NB4 (cell line): ENCODE data around the gene NUDT1.

Source experiments
- MYC ChIP-seq: IDR thresholded peaks from 2 replicates; pipeline ENCODE4 v1.6.1; 2011; ENCODE audit warnings: low read depth, low read length
- POLR2A ChIP-seq: IDR thresholded peaks from 2 replicates; pipeline ENCODE4 v1.6.1; 2011; ENCODE audit warnings: mild to moderate bottlenecking; ENCODE audit not compliant: insufficient read length; ENCODE audit errors: extremely low read depth
- TF ChIP-seq, protein P1 (sequence below): IDR thresholded peaks from one replicate; pipeline ENCODE4 v1.5.1; 2012; ENCODE audit warnings: low read depth, low read length
- TF ChIP-seq, protein P2 (sequence below): IDR thresholded peaks from 2 replicates; pipeline ENCODE4 v1.6.1; 2011; ENCODE audit warnings: low read depth, low read length

DNA sequence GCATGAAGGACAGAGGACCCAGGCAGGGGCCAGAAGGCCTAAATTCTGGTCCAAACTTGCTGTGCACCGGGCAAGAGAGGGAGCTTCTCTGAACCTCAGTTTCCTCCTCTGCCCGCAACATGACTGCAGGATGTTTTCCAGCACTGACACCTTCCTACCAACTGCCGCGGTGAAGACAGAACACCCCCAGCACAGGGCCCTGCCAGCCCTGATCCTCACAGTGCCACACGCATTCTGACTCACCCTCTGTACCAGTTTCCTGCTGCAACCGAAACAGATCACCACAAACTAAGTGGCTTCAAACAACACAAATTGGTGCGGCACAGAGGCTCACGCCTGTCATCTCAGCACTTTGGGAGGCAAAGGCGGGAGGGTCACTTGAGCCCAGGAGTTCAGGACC lies 27.4 kb upstream of the NUDT1 start:
- TF ChIP-seq, protein P1, sequence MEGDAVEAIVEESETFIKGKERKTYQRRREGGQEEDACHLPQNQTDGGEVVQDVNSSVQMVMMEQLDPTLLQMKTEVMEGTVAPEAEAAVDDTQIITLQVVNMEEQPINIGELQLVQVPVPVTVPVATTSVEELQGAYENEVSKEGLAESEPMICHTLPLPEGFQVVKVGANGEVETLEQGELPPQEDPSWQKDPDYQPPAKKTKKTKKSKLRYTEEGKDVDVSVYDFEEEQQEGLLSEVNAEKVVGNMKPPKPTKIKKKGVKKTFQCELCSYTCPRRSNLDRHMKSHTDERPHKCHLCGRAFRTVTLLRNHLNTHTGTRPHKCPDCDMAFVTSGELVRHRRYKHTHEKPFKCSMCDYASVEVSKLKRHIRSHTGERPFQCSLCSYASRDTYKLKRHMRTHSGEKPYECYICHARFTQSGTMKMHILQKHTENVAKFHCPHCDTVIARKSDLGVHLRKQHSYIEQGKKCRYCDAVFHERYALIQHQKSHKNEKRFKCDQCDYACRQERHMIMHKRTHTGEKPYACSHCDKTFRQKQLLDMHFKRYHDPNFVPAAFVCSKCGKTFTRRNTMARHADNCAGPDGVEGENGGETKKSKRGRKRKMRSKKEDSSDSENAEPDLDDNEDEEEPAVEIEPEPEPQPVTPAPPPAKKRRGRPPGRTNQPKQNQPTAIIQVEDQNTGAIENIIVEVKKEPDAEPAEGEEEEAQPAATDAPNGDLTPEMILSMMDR, result no peak
- TF ChIP-seq POLR2A (no peak), MYC (no peak)
- TF ChIP-seq, protein P2, sequence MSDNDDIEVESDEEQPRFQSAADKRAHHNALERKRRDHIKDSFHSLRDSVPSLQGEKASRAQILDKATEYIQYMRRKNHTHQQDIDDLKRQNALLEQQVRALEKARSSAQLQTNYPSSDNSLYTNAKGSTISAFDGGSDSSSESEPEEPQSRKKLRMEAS, result no peak
